Measurements from ENCODE around the gene INS.
A peak's percentile ranks its signal among the peaks of the same experiment; 100 is the strongest.
"Not testable (repeated sequence)": the region's sequence is repeated elsewhere in the genome, so short reads cannot be mapped to it uniquely, and the experiment has no call there.

INS gene

GRCh38 chr11:2198621-2199365 is 37.8 kb upstream of the INS start:
- no peak for DNase-seq (ENCODE audit: low read depth)

GRCh38 chr11:2197771-2198520 is 36.9 kb upstream of the INS start:
- DNase-seq (ENCODE audit: low read depth), result no peak

GRCh38 chr11:2196970-2197770 is 36.2 kb upstream of the INS start:
- DNase-seq (ENCODE audit: low read depth), result peak; percentile 40

DNA sequence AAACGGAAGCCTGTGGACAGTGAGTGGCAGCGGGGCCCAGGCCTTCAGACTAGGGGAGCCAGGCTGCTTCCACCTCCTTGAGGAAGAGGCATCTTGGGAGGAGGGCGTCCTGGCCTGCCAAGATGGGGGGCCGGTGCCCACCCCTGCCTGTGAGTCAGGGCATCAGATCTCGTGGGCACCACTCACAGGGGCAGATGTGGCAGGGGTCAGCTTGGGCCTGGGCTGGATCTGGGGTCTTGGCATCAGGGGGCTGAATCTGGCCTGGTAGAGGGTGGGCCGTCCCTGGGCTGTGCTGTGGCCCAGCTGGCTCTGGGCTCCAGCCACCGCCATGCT is 34.7 kb upstream of the INS start:
- no peak for DNase-seq (ENCODE audit: low read depth)

GRCh38 chr11:2194877-2195755 is 34.1 kb upstream of the INS start:
- no peak for DNase-seq (ENCODE audit: low read depth)

DNA sequence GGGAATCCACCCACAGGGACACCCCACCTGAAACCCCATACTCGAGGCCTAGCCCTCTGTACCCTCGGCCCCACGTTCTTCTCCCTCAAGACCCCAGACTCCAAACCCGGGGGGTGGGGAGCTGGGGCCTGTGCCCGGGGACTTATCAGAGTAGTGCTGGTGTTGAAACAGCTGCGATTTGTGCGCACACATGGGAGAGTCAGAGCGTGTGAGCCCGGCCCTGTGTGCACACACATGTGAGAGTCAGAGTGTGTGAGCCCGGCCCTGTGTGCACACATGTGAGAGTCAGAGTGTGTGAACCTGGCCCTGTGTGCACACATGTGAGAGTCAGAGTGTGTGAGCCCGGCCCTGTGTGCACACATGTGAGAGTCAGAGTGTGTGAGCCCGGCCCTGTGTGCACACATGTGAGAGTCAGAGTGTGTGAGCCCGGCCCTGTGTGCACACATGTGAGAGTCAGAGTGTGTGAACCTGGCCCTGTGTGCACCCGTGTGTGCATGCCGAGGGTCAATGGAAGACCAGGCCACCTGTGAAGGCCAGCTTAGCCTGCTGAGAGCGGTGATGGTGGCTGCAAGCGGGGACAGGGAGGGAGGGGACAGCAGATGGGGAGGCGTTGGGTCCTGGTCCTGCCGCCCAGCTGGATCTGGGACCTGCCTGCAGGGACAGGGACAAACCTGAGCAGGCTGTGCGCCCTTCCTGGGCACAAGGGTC is 33.0 kb upstream of the INS start:
- DNase-seq (ENCODE audit: low read depth), result not testable (repeated sequence)

GRCh38 chr11:2193099-2193887 is 32.3 kb upstream of the INS start:
- no peak for DNase-seq (ENCODE audit: low read depth)

DNA sequence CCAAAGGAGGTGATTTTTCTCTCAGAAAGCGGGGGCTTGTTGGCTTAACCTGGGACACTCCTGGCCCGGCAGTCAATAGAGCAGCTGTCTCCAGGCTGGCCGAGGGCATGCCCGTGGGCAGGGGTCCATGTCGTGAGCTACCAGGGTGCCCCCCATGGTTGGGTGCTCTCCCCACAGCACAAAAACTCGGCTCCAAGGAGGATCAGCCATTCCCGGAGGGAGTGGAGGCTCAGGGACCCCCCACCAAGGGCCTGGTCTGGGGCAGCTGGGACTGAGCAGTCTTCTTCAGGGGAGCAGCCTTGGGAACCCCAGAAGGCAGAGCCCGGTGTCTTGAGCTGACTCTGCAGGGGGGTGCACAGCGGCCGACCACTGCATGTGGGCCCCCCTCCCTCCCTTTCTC is 31.4 kb upstream of the INS start:
- DNase-seq (ENCODE audit: low read depth), result no peak

- DNase-seq (ENCODE audit: low read depth), result no peak
These were observed 30.9 kb upstream of the INS start for GRCh38 chr11:2191883-2192282.

DNA sequence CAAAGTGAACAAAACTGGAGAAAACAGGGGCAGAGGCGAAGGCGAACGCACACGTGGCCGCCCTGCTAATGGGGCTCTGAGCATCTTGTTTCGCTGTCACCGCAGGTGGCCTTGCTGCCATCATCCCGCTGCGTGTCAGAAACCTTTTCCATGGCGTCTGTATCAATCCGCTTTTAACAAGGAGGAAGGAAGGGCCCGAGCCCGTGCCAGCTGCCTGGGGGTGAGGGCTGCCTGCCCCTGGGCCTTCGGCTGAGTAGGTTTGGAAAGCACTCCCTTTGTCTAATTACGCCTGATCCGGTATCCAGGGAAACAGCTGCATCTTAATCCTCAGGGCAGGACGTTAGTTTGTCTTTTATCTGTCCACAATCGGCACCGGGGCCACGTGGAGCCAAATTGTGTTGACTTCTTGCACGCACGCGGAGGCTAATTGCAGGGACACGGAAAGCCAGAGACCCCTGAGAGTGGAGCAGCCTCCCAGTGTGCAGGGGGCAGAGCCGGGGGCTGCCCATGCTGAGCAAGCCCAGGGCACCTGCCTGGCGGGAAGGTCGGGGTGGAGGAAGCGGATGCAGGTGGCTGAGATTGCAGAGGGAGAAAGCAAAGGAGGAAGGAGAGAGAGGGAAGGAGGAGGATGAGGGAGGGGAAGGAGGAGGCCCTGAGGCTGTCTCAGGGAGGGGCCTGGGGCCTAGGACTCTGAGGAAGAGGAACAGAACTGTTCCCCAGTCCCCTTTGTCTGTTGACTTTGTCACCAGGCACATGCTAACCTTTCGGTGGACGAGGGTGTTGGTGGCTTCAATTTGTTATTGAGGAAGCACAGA is 29.9 kb upstream of the INS start:
- no peak for DNase-seq (ENCODE audit: low read depth)

GRCh38 chr11:2189938-2190656 is 29.1 kb upstream of the INS start:
- no peak for DNase-seq (ENCODE audit: low read depth)

- no peak for DNase-seq (ENCODE audit: low read depth)
These were observed 27.7 kb upstream of the INS start for GRCh38 chr11:2188745-2189144.

DNA sequence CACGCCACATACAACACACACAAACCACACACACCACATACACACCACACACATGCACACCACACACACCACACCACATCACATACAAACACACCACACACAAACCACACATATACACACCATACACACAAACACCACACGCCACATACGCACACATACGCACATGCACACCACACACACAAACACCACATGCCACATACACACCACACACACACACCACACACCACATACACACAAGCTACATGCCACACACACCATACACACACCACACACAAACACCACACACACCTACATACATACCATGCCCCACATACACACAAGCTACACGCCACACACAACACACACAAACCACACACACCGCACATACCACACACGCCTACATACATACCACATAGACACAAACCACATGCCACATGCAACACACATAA is 26.3 kb upstream of the INS start:
- no peak for DNase-seq (ENCODE audit: low read depth)

GRCh38 chr11:2186669-2187279 is 25.8 kb upstream of the INS start:
- DNase-seq (ENCODE audit: low read depth), result peak; percentile 25

DNA sequence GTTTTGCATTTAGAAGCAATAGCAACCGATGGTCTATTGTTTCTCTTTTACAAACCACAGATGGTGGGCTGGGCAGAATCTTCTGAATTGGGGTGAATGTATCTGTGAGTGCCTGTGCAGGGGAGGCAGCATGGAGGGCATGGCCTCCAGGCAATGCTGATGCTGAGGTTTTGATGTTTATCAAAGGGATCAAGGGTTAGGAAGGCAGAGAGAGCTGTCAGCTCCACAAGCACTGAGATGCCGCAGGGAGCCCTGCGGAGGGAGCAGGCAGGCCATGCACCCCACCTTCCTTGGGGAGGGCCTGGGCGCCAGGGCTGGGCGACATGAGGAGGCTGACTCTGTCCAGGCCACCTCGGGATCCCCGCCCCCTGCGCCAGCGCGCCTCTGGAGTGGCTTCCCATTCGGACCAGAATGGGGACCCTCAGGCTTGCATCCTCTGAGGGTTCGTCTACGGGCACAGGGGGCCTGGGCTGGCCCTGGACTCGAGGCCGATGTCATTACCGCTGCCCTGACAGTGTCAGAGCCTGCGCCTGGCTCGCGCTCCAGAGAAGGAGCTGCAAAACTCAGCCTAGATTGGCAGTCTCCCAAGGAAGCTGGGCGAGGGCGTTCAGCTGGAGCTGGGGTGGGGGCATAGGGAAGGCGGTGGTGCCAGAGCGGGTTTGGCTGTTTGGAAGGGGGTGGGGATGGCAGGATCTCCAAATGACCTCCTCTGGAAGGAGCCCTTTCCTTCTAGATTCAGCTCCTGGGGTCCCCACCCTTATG is 24.5 kb upstream of the INS start:
- no peak for DNase-seq (ENCODE audit: low read depth)

DNA sequence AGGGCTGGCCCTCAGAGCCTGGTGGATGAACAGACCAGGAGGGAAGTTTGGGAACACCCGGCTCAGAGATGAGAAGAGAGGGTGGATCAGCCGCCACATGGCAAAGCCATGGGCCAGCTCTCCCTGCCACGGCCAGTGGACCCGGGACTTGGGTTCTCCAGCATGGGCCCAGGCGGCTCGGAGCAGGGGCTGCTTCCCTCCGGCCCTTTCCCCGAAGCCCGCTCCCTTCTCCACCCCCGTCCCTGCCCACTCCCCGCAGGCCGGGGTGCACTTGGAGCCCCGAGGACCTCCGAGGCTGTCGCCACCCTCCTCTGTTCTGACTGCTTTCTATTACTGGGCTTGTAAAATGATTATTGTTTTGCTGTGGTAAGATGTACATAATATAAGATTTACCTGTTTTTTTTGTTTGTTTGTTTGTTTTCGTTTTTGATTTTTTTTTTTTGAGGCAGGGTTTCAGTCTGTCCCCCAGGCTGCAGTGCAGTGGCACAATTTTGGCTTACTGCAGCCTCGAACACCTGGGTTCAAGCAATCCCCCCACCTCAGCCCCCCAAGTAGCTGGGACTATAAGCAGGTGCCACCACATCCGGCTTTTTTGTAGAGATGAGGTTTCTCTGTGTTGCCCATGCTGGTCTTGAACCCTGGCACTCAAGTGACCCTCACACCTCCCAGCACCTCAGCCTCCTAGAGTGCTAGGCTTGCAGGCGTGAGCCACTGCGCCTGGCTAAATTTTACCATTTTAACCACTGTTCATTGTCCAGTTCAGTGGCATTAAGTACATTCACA is 21.9 kb upstream of the INS start:
- DNase-seq (ENCODE audit: low read depth), result no peak

GRCh38 chr11:2182075-2182474 is 21.1 kb upstream of the INS start:
- no peak for DNase-seq (ENCODE audit: low read depth)
